ENCODE measurements around the gene PBRM1.

GRCh38 chr3:52525680-52526561, 159.8 kb downstream of the PBRM1 start:
- TF ChIP-seq, protein P1, sequence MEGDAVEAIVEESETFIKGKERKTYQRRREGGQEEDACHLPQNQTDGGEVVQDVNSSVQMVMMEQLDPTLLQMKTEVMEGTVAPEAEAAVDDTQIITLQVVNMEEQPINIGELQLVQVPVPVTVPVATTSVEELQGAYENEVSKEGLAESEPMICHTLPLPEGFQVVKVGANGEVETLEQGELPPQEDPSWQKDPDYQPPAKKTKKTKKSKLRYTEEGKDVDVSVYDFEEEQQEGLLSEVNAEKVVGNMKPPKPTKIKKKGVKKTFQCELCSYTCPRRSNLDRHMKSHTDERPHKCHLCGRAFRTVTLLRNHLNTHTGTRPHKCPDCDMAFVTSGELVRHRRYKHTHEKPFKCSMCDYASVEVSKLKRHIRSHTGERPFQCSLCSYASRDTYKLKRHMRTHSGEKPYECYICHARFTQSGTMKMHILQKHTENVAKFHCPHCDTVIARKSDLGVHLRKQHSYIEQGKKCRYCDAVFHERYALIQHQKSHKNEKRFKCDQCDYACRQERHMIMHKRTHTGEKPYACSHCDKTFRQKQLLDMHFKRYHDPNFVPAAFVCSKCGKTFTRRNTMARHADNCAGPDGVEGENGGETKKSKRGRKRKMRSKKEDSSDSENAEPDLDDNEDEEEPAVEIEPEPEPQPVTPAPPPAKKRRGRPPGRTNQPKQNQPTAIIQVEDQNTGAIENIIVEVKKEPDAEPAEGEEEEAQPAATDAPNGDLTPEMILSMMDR (IDR thresholded peaks at IDR 0.05), result no peak
- TF ChIP-seq EZH2 (IDR thresholded peaks at IDR 0.05; ENCODE audit: borderline replicate concordance, insufficient read depth, low read depth, low read length, poor library complexity, severe bottlenecking), result no peak
